Measurements from ENCODE around the gene RCSD1.

- TF ChIP-seq, protein P1, sequence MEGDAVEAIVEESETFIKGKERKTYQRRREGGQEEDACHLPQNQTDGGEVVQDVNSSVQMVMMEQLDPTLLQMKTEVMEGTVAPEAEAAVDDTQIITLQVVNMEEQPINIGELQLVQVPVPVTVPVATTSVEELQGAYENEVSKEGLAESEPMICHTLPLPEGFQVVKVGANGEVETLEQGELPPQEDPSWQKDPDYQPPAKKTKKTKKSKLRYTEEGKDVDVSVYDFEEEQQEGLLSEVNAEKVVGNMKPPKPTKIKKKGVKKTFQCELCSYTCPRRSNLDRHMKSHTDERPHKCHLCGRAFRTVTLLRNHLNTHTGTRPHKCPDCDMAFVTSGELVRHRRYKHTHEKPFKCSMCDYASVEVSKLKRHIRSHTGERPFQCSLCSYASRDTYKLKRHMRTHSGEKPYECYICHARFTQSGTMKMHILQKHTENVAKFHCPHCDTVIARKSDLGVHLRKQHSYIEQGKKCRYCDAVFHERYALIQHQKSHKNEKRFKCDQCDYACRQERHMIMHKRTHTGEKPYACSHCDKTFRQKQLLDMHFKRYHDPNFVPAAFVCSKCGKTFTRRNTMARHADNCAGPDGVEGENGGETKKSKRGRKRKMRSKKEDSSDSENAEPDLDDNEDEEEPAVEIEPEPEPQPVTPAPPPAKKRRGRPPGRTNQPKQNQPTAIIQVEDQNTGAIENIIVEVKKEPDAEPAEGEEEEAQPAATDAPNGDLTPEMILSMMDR (IDR thresholded peaks at IDR 0.05; ENCODE audit: low read depth, low read length, poor library complexity, severe bottlenecking), result no peak
- no peak for TF ChIP-seq EZH2phosphoT487 (IDR thresholded peaks at IDR 0.05; ENCODE audit: borderline replicate concordance, low read length)
These were observed 12.6 kb upstream of the RCSD1 start for GRCh38 chr1:167617153-167618147.

Data from DOHH2 (cell line).